ENCODE measurements around the gene COBLL1.

DNA sequence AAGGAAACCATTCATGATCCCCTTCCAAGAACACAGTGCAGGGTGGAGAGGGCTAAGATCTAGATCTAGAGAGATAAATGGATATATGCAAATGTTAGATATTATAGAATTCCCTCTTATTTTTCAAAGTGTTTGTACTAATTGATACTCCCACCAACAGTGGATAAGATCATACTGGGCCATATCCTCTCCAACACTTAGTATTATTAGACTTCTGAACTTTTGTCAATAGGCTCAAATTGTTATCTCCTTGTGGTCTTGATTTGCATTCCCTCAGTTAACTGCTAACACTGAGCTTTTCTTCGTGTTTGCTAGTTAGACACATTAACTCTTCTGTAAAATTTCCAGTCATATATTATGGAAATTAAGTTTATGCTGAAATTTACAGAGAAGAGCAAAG is 163.9 kb downstream of the COBLL1 start:
- TF ChIP-seq, protein P1, sequence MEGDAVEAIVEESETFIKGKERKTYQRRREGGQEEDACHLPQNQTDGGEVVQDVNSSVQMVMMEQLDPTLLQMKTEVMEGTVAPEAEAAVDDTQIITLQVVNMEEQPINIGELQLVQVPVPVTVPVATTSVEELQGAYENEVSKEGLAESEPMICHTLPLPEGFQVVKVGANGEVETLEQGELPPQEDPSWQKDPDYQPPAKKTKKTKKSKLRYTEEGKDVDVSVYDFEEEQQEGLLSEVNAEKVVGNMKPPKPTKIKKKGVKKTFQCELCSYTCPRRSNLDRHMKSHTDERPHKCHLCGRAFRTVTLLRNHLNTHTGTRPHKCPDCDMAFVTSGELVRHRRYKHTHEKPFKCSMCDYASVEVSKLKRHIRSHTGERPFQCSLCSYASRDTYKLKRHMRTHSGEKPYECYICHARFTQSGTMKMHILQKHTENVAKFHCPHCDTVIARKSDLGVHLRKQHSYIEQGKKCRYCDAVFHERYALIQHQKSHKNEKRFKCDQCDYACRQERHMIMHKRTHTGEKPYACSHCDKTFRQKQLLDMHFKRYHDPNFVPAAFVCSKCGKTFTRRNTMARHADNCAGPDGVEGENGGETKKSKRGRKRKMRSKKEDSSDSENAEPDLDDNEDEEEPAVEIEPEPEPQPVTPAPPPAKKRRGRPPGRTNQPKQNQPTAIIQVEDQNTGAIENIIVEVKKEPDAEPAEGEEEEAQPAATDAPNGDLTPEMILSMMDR (IDR thresholded peaks at IDR 0.05; ENCODE audit: insufficient read depth, low read depth, low read length), result no peak
- TF ChIP-seq EZH2 (IDR thresholded peaks at IDR 0.05; ENCODE audit: insufficient read depth, low read length), result no peak
